Osteocyte (in vitro differentiated cells): ENCODE measurements around the gene FETUB. TPM values are rescaled to one million over a fixed set of nuclear protein-coding genes. Genes with fewer than 3 reads are reported as not detected.

ENCODE experiments used
- DNase-seq: peaks from one replicate; pipeline ENCODE4 v3.0.0; 2021; ENCODE audit warnings: mixed read lengths; ENCODE audit not compliant: unreplicated experiment; ENCODE audit errors: extremely low spot score
- H3K27ac Mint-ChIP-seq: one replicate; pipeline ENCODE4 v1.8.0; 2021; ENCODE audit warnings: mild to moderate bottlenecking, mixed read lengths; ENCODE audit not compliant: unreplicated experiment
- H3K27me3 Mint-ChIP-seq: one replicate; pipeline ENCODE4 v1.8.0; 2021; ENCODE audit warnings: mixed read lengths; ENCODE audit not compliant: unreplicated experiment
- H3K36me3 Mint-ChIP-seq: one replicate; pipeline ENCODE4 v1.8.0; 2021; ENCODE audit warnings: mixed read lengths; ENCODE audit not compliant: unreplicated experiment
- H3K4me1 Mint-ChIP-seq: one replicate; pipeline ENCODE4 v1.8.0; 2021; ENCODE audit warnings: mixed read lengths; ENCODE audit not compliant: unreplicated experiment
- H3K4me3 Mint-ChIP-seq: one replicate; pipeline ENCODE4 v1.8.0; 2021; ENCODE audit warnings: mild to moderate bottlenecking, moderate library complexity, mixed read lengths; ENCODE audit not compliant: unreplicated experiment
- H3K9me3 Mint-ChIP-seq: one replicate; pipeline ENCODE4 v1.8.0; 2021; ENCODE audit warnings: mixed read lengths; ENCODE audit not compliant: unreplicated experiment
- total RNA-seq: library from RNA; stranded (reverse); gene quantifications from 2 replicates; pipeline ENCODE4 v1.2.1, GENCODE V29; 2021
- TF ChIP-seq, protein P1 (sequence below): fragments of 200-600 bp; sonication (generic); IDR thresholded peaks from 2 replicates; pipeline ENCODE4 v1.5.0; 2021; ENCODE audit warnings: antibody characterized with exemption, mild to moderate bottlenecking, moderate library complexity

The FETUB gene
- total RNA-seq, 1 donor from 2014 or later, result not detected

DNA sequence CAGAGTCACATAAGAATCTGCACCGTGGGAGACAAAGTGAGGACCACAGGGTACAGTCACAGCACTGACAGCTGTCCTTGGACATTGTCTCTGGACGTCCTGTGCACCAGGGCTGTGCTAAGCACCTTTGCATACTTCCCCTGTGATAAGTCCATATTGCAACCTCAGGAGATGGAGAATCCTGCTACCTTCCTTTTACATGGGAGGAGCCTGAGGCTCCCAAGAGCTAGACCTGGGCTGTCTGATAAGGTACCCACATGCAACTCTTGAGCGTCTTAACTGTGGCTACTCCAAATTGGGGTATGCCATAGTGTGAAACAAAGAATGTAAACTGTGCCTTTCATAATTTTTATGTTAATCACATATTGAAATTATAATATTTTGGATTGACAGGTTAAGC lies 2.5 kb upstream of the FETUB start:
- no peaks in the 10 kb centered on the region for H3K9me3 Mint-ChIP-seq
- peaks cover 28% of the 10 kb centered on the region for H3K27me3 Mint-ChIP-seq
- no peak overlapping the region for H3K27ac Mint-ChIP-seq
- TF ChIP-seq, protein P1, sequence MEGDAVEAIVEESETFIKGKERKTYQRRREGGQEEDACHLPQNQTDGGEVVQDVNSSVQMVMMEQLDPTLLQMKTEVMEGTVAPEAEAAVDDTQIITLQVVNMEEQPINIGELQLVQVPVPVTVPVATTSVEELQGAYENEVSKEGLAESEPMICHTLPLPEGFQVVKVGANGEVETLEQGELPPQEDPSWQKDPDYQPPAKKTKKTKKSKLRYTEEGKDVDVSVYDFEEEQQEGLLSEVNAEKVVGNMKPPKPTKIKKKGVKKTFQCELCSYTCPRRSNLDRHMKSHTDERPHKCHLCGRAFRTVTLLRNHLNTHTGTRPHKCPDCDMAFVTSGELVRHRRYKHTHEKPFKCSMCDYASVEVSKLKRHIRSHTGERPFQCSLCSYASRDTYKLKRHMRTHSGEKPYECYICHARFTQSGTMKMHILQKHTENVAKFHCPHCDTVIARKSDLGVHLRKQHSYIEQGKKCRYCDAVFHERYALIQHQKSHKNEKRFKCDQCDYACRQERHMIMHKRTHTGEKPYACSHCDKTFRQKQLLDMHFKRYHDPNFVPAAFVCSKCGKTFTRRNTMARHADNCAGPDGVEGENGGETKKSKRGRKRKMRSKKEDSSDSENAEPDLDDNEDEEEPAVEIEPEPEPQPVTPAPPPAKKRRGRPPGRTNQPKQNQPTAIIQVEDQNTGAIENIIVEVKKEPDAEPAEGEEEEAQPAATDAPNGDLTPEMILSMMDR, result no peak
- no peak overlapping the region for H3K4me3 Mint-ChIP-seq
- H3K36me3 Mint-ChIP-seq, result no peaks in the 10 kb centered on the region
- H3K4me1 Mint-ChIP-seq, result peaks cover 12% of the 10 kb centered on the region
- DNase-seq, result no peak

- no peak for DNase-seq
- H3K27ac Mint-ChIP-seq, result no peak overlapping the region
- no peaks in the 10 kb centered on the region for H3K9me3 Mint-ChIP-seq
- no peak overlapping the region for H3K4me3 Mint-ChIP-seq
- H3K27me3 Mint-ChIP-seq, result peaks cover 34% of the 10 kb centered on the region
- peaks cover 12% of the 10 kb centered on the region for H3K4me1 Mint-ChIP-seq
- TF ChIP-seq, protein P1, result no peak
- H3K36me3 Mint-ChIP-seq, result no peaks in the 10 kb centered on the region
Measured at GRCh38 chr3:186638259-186638658, 1.9 kb upstream of the FETUB start.

DNA sequence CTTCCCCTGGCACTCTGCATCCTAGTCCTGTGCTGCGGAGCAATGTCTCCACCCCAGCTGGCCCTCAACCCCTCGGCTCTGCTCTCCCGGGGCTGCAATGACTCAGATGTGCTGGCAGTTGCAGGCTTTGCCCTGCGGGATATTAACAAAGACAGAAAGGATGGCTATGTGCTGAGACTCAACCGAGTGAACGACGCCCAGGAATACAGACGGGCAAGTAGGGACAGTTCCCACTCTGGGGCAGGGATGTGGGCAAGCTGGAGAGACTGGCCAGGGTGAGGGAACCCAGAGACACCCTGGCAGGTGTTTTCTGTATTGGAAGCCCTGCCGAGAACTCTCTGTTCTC lies 247 bp downstream of the FETUB start:
- H3K27me3 Mint-ChIP-seq, result peaks cover 35% of the 10 kb centered on the region
- H3K4me3 Mint-ChIP-seq, result no peak overlapping the region
- TF ChIP-seq, protein P1, result no peak
- no peaks in the 10 kb centered on the region for H3K36me3 Mint-ChIP-seq
- DNase-seq, result peak; percentile 83
- H3K27ac Mint-ChIP-seq, result peak overlapping the region; percentile 39
- peaks cover 12% of the 10 kb centered on the region for H3K4me1 Mint-ChIP-seq
- H3K9me3 Mint-ChIP-seq, result no peaks in the 10 kb centered on the region

DNA sequence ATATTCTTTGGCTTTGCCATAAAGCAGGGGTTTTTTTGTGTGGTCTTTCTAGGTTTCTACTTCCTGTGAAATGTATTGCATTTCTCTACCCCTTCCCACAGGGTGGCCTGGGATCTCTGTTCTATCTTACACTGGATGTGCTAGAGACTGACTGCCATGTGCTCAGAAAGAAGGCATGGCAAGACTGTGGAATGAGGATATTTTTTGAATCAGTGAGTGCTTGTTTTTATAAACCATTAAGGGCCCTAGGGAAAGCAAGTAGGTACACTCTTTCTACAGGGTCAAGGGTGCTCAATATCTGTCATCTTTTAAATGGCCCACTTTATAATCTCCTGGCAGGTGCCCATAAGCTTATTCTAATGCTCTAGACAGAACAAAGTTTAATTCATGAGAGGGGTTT lies 730 bp downstream of the FETUB start:
- no peak overlapping the region for H3K4me3 Mint-ChIP-seq
- no peaks in the 10 kb centered on the region for H3K9me3 Mint-ChIP-seq
- H3K4me1 Mint-ChIP-seq, result peaks cover 12% of the 10 kb centered on the region
- H3K27ac Mint-ChIP-seq, result no peak overlapping the region
- H3K27me3 Mint-ChIP-seq, result peaks cover 33% of the 10 kb centered on the region
- no peaks in the 10 kb centered on the region for H3K36me3 Mint-ChIP-seq
- no peak for DNase-seq
- TF ChIP-seq, protein P1, result no peak

- TF ChIP-seq, protein P1, result no peak
- Mint-ChIP-seq H3K4me1 (peaks cover 12% of the 10 kb centered on the region), H3K27ac (no peak overlapping the region), H3K9me3 (no peaks in the 10 kb centered on the region), H3K36me3 (no peaks in the 10 kb centered on the region), H3K27me3 (peaks cover 28% of the 10 kb centered on the region), H3K4me3 (no peak overlapping the region)
- DNase-seq, result peak; percentile 7
Measured at GRCh38 chr3:186642014-186642413, 1.8 kb downstream of the FETUB start.
